Neutrophil (primary cell): ENCODE data around the gene ITPR2.

Experiments
- H3K27ac ChIP-seq: fragments of 200-600 bp; sonication (generic); 2 replicates; pipeline ENCODE4 v1.5.1; 2016; ENCODE audit warnings: mild to moderate bottlenecking, moderate library complexity
- H3K27me3 ChIP-seq: fragments of 200-600 bp; sonication (generic); 2 replicates; pipeline ENCODE4 v1.6.0; 2016; ENCODE audit warnings: mild to moderate bottlenecking
- H3K36me3 ChIP-seq: fragments of 200-600 bp; sonication (generic); 2 replicates; pipeline ENCODE4 v1.5.1; 2017
- H3K4me1 ChIP-seq, 2 experiments: fragments of 200-600 bp in 1 of 2; sonication (generic) in 1 of 2; 1 replicate in 1 of 2; 2 replicates in 1 of 2; pipeline versions ENCODE4 v1.5.1 to v1.6.1; 2013 to 2016; ENCODE audit warnings: low read depth in 1 of 2, low read length in 1 of 2, mild to moderate bottlenecking in 1 of 2, moderate library complexity in 1 of 2; ENCODE audit not compliant: control insufficient read depth in 1 of 2, insufficient read depth in 1 of 2
- H3K4me3 ChIP-seq, 2 experiments: fragments of 200-600 bp in 1 of 2; sonication (generic) in 1 of 2; 1 replicate in 1 of 2; 2 replicates in 1 of 2; pipeline ENCODE4 v1.5.1; 2013 to 2016; ENCODE audit warnings: low read depth in 1 of 2, low read length in 1 of 2, mild to moderate bottlenecking in 1 of 2, moderate library complexity in 1 of 2
- H3K9me3 ChIP-seq: fragments of 200-600 bp; sonication (generic); 2 replicates; pipeline ENCODE4 v1.5.1; 2016
- TF ChIP-seq, protein P1 (sequence below): fragments of 200-600 bp; sonication (generic); IDR thresholded peaks from 2 replicates; pipeline ENCODE4 v1.5.1; 2016; ENCODE audit warnings: antibody characterized with exemption

Gene ITPR2

GRCh38 chr12:26410689-26411088 lies 422.3 kb downstream of the ITPR2 start:
- no peaks in the 10 kb centered on the region for H3K4me1 ChIP-seq
- no peak overlapping the region for H3K27ac ChIP-seq
- H3K36me3 ChIP-seq = peaks cover 28% of the 10 kb centered on the region
- H3K27me3 ChIP-seq = no peaks in the 10 kb centered on the region
- no peaks in the 10 kb centered on the region for H3K9me3 ChIP-seq
- TF ChIP-seq, protein P1, sequence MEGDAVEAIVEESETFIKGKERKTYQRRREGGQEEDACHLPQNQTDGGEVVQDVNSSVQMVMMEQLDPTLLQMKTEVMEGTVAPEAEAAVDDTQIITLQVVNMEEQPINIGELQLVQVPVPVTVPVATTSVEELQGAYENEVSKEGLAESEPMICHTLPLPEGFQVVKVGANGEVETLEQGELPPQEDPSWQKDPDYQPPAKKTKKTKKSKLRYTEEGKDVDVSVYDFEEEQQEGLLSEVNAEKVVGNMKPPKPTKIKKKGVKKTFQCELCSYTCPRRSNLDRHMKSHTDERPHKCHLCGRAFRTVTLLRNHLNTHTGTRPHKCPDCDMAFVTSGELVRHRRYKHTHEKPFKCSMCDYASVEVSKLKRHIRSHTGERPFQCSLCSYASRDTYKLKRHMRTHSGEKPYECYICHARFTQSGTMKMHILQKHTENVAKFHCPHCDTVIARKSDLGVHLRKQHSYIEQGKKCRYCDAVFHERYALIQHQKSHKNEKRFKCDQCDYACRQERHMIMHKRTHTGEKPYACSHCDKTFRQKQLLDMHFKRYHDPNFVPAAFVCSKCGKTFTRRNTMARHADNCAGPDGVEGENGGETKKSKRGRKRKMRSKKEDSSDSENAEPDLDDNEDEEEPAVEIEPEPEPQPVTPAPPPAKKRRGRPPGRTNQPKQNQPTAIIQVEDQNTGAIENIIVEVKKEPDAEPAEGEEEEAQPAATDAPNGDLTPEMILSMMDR = no peak
- H3K4me3 ChIP-seq = no peak overlapping the region

- H3K36me3 ChIP-seq = peaks cover 38% of the 10 kb centered on the region
- TF ChIP-seq, protein P1 = no peak
- H3K4me1 ChIP-seq = no peaks in the 10 kb centered on the region
- no peaks in the 10 kb centered on the region for H3K9me3 ChIP-seq
- H3K27ac ChIP-seq = no peak overlapping the region
- no peaks in the 10 kb centered on the region for H3K27me3 ChIP-seq
- no peak overlapping the region for H3K4me3 ChIP-seq
These were observed 426.2 kb downstream of the ITPR2 start for GRCh38 chr12:26406813-26407212.

- TF ChIP-seq, protein P1 = no peak
- Histone ChIP-seq H3K27ac (no peak overlapping the region), H3K4me3 (no peak overlapping the region), H3K27me3 (no peaks in the 10 kb centered on the region), H3K36me3 (peaks cover 38% of the 10 kb centered on the region), H3K9me3 (no peaks in the 10 kb centered on the region), H3K4me1 (no peaks in the 10 kb centered on the region)
These were observed 426.6 kb downstream of the ITPR2 start for GRCh38 chr12:26406391-26406790.

- no peak overlapping the region for H3K4me3 ChIP-seq
- H3K27ac ChIP-seq = no peak overlapping the region
These were observed 429.4 kb downstream of the ITPR2 start for GRCh38 chr12:26403601-26404000.

GRCh38 chr12:26402648-26403047 lies 430.3 kb downstream of the ITPR2 start:
- Histone ChIP-seq H3K4me3 (no peak overlapping the region), H3K9me3 (no peaks in the 10 kb centered on the region), H3K27me3 (no peaks in the 10 kb centered on the region), H3K27ac (no peak overlapping the region), H3K36me3 (peaks cover 34% of the 10 kb centered on the region), H3K4me1 (no peaks in the 10 kb centered on the region)
- TF ChIP-seq, protein P1 = no peak

More at GRCh38 chr12:26403601-26404000, 429.4 kb downstream of the ITPR2 start:
- Histone ChIP-seq H3K36me3 (peaks cover 28% of the 10 kb centered on the region), H3K4me1 (no peaks in the 10 kb centered on the region), H3K27me3 (no peaks in the 10 kb centered on the region), H3K9me3 (no peaks in the 10 kb centered on the region)
- TF ChIP-seq, protein P1 = no peak

DNA sequence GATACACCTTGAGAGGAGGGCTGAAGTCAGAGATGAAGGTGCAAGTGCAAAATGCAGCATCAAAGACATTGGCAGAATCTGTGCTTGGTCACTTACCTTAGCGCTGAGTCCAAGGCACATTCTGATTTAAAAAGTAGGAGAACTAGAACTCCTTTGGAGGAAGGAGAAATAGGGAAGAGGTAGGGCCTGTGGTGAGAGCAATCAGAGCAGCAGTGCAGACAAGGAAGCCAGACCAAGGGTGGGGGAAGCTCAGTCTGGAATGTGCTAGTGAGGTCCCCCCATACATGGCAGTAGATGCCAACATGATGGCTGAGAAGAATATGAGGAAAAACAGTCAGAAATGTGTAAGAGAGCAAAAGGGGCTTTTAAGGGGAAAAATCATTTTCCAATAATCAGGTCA lies 431.1 kb downstream of the ITPR2 start:
- Histone ChIP-seq H3K36me3 (peaks cover 32% of the 10 kb centered on the region), H3K4me1 (no peaks in the 10 kb centered on the region), H3K9me3 (no peaks in the 10 kb centered on the region), H3K27ac (no peak overlapping the region), H3K4me3 (no peak overlapping the region), H3K27me3 (no peaks in the 10 kb centered on the region)
- TF ChIP-seq, protein P1 = no peak
